Measurements from ENCODE around the gene THRB.

Gene THRB

DNA sequence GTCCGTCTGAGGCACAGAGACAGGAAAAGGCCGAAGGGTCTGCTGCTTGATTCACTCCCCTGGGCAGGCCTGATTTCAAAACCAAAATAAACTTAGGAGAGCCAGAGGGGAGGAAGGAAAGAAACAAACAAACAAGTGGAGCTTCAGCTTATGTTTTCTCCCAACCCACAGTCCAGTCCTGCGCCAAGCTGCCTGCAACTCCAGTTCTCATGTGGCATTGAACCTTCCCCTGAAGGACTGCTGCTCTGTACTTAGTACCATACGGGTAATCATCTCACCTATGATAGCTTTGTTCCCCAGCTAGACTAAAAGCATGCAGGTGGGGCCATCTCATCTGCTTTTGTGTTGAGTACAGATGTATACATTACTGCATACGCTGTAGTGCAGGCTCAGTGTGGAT is 236.4 kb downstream of the THRB start:
- no peaks in the 10 kb centered on the region for H3K9me3 ChIP-seq (ENCODE audit: low read length)
- H3K27me3 ChIP-seq (ENCODE audit: insufficient read depth, low read length): no peaks in the 10 kb centered on the region
- H4K20me1 ChIP-seq (ENCODE audit: insufficient read depth, low read length): no peaks in the 10 kb centered on the region
- no peak overlapping the region for H2AFZ ChIP-seq (ENCODE audit: low read length)
- H3K9me2 ChIP-seq (ENCODE audit: low read depth, low read length): no peaks in the 10 kb centered on the region
- H3K4me1 ChIP-seq (ENCODE audit: insufficient read depth, low read length, severe bottlenecking): no peaks in the 10 kb centered on the region
- H3K27ac ChIP-seq (ENCODE audit: low read depth, low read length, poor library complexity, severe bottlenecking): no peak overlapping the region
- no peaks in the 10 kb centered on the region for H3F3A ChIP-seq (ENCODE audit: insufficient read depth, low read length)
- no peaks in the 10 kb centered on the region for H3K79me2 ChIP-seq (ENCODE audit: insufficient read depth, low read length)
- TF ChIP-seq CTCF (IDR thresholded peaks at IDR 0.05; ENCODE audit: low read length) (no peak), EZH2 (IDR thresholded peaks at IDR 0.05; ENCODE audit: borderline replicate concordance, low read length) (no peak)
- no peak overlapping the region for H3K4me3 ChIP-seq (ENCODE audit: low read depth, low read length, poor library complexity, severe bottlenecking)
- H3K36me3 ChIP-seq (ENCODE audit: insufficient read depth, low read length): no peaks in the 10 kb centered on the region
- H3K9ac ChIP-seq (ENCODE audit: low read length): no peak overlapping the region
- no peak overlapping the region for H3K4me2 ChIP-seq (ENCODE audit: low read length)

GRCh38 chr3:24255414-24255813 is 239.2 kb downstream of the THRB start:
- H3K36me3 ChIP-seq (ENCODE audit: insufficient read depth, low read length): no peaks in the 10 kb centered on the region
- no peaks in the 10 kb centered on the region for H3K9me2 ChIP-seq (ENCODE audit: low read depth, low read length)
- no peak overlapping the region for H3K27ac ChIP-seq (ENCODE audit: low read depth, low read length, poor library complexity, severe bottlenecking)
- H3F3A ChIP-seq (ENCODE audit: insufficient read depth, low read length): no peaks in the 10 kb centered on the region
- no peaks in the 10 kb centered on the region for H3K27me3 ChIP-seq (ENCODE audit: insufficient read depth, low read length)
- no peak overlapping the region for H2AFZ ChIP-seq (ENCODE audit: low read length)
- no peak overlapping the region for H3K4me3 ChIP-seq (ENCODE audit: low read depth, low read length, poor library complexity, severe bottlenecking)
- no peaks in the 10 kb centered on the region for H3K79me2 ChIP-seq (ENCODE audit: insufficient read depth, low read length)
- no peaks in the 10 kb centered on the region for H4K20me1 ChIP-seq (ENCODE audit: insufficient read depth, low read length)
- H3K9ac ChIP-seq (ENCODE audit: low read length): no peak overlapping the region
- no peak overlapping the region for H3K4me2 ChIP-seq (ENCODE audit: low read length)
- no peaks in the 10 kb centered on the region for H3K4me1 ChIP-seq (ENCODE audit: insufficient read depth, low read length, severe bottlenecking)
- H3K9me3 ChIP-seq (ENCODE audit: low read length): no peaks in the 10 kb centered on the region
- TF ChIP-seq CTCF (IDR thresholded peaks at IDR 0.05; ENCODE audit: low read length): no peak
- no peak for TF ChIP-seq EZH2 (IDR thresholded peaks at IDR 0.05; ENCODE audit: borderline replicate concordance, low read length)

DNA sequence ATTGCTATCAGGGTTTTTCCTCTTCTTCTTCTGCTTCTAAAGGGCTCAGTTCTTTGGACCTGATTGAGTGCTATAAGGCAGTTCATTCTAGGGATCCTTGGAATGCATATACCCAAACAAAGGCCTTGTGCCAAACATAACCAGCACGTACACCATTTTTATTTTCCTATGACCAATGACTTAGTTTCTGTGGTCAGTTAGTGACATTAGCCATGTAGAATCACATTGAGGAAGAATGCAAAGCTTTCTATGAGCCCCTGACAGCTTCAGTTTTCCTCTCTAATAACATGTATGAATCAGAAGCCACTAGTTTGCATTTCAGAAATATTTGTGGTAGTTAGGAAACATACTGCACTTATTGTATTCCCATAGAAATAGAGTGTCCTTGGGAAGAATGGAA is 240.0 kb downstream of the THRB start:
- H3K79me2 ChIP-seq (ENCODE audit: insufficient read depth, low read length): no peaks in the 10 kb centered on the region
- H4K20me1 ChIP-seq (ENCODE audit: insufficient read depth, low read length): no peaks in the 10 kb centered on the region
- H3K9me2 ChIP-seq (ENCODE audit: low read depth, low read length): no peaks in the 10 kb centered on the region
- no peak overlapping the region for H3K4me2 ChIP-seq (ENCODE audit: low read length)
- H3K36me3 ChIP-seq (ENCODE audit: insufficient read depth, low read length): no peaks in the 10 kb centered on the region
- no peak overlapping the region for H3K9ac ChIP-seq (ENCODE audit: low read length)
- no peak for TF ChIP-seq CTCF (IDR thresholded peaks at IDR 0.05; ENCODE audit: low read length)
- no peak overlapping the region for H3K27ac ChIP-seq (ENCODE audit: low read depth, low read length, poor library complexity, severe bottlenecking)
- no peaks in the 10 kb centered on the region for H3K27me3 ChIP-seq (ENCODE audit: insufficient read depth, low read length)
- no peaks in the 10 kb centered on the region for H3K9me3 ChIP-seq (ENCODE audit: low read length)
- H2AFZ ChIP-seq (ENCODE audit: low read length): no peak overlapping the region
- no peak overlapping the region for H3K4me3 ChIP-seq (ENCODE audit: low read depth, low read length, poor library complexity, severe bottlenecking)
- H3K4me1 ChIP-seq (ENCODE audit: insufficient read depth, low read length, severe bottlenecking): no peaks in the 10 kb centered on the region
- no peaks in the 10 kb centered on the region for H3F3A ChIP-seq (ENCODE audit: insufficient read depth, low read length)
